A204.1 (cell line): ENCODE results near the gene DBN1.

Source experiments
- FAIRE-seq: peaks from 2 replicates; lab custom pipeline; 2012; peaks lifted over from hg19 to GRCh38; lab: Jason Lieb, UNC

The DBN1 gene

DNA sequence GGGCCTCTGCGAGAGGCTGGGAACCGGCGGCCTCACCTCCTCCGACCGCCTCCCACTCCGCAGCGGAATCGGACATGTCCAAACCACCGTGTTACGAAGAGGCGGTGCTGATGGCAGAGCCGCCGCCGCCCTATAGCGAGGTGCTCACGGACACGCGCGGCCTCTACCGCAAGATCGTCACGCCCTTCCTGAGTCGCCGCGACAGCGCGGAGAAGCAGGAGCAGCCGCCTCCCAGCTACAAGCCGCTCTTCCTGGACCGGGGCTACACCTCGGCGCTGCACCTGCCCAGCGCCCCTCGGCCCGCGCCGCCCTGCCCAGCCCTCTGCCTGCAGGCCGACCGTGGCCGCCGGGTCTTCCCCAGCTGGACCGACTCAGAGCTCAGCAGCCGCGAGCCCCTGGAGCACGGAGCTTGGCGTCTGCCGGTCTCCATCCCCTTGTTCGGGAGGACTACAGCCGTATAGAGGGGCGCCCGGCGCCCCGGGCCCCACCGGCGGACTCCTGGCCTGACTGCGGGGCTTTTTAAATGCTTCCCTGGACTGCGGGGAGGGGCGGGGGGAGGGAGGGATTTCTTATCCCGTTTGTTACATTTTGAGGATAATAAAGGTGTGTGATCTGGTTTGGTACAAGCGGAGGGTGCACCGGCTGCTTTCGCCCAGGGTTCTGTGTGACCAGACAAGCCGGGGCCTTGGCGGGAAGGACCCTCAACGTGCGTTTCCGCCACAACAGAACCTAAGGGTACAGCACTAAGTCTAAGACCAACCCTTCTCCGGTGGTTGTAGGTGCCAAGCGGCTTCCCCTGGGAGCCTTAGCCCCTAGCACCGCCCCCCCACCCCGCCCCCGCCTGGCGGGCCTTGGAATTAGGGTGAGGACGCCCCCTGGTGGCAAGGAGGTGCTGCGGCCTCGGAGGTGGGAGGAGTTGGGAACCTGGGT is 17.5 kb downstream of the DBN1 start:
- no peak for FAIRE-seq

DNA sequence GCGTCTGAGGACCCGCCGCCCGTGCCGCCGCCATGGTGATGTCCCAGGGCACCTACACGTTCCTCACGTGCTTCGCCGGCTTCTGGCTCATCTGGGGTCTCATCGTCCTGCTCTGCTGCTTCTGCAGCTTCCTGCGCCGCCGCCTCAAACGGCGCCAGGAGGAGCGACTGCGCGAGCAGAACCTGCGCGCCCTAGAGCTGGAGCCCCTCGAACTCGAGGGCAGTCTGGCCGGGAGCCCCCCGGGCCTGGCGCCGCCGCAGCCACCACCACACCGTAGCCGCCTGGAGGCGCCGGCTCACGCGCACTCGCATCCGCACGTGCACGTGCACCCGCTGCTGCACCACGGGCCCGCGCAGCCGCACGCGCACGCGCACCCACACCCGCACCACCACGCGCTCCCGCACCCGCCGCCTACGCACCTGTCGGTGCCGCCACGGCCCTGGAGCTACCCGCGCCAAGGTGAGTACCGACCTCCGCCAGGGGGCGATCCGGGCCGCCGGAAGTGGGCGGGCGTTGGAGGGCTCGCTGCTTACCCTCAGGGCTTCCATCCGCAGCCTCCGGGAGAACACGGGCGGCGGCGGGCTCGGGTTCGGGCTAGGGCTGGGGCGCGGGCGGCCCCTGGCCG is 18.3 kb downstream of the DBN1 start:
- FAIRE-seq: no peak

DNA sequence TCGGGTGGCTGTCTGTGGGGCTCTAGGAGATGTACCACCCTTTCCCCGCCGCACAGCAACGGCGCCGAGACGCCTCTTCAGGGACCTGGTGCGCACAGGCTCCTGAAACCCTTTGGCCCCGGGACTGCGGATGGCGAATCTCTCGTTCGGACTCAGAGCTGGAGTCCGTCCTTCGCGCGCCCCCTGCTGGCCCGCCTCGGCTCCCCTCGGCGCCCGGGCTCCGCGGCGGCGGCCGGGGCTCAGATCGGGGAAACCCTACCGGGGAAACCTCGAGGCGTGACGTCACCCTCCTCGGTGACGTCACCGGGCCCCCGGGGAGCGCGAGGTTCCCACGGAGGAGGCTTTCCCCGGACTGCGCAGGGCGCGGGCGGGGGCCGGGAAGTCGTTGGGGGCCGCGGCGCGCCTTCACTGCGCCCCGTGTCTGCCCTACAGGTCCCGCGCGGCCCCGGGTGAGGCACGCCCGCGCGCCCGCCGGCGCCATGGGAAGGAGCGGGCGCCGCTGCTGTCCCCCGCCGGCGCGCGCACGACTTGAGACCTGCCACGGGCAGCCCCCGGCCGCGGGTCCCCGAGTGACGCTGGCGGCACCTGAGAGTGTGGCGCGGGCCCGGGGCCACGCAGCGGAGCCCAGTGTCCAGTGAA is 18.9 kb downstream of the DBN1 start:
- no peak for FAIRE-seq

DNA sequence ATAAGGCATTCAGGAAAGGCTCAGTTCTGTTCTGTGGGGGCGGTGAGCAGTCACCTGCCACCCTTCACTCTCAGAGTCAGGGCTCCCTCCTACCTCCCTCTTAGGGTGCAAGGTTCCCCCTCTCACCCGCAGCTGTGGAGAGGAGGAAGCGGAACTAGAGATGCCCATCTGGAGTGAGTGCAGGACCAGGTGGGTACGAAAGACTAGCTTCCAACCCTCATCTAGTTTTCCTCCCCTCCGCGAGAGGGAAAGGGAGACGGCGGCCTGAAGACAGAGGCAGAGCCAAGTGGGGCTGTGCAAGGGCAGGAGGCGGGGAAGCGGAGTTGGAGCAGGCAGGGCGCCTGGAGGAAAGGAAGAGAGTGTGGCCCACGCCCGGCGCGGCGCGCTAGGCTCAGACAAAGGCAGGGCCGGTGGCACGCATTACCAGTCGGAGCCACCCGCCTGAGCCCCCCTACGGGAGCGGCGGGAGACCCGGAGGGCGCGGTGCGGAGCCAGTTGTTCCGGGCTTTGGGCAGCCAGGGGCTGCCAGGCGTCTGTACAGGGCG is 19.5 kb downstream of the DBN1 start:
- FAIRE-seq: no peak

DNA sequence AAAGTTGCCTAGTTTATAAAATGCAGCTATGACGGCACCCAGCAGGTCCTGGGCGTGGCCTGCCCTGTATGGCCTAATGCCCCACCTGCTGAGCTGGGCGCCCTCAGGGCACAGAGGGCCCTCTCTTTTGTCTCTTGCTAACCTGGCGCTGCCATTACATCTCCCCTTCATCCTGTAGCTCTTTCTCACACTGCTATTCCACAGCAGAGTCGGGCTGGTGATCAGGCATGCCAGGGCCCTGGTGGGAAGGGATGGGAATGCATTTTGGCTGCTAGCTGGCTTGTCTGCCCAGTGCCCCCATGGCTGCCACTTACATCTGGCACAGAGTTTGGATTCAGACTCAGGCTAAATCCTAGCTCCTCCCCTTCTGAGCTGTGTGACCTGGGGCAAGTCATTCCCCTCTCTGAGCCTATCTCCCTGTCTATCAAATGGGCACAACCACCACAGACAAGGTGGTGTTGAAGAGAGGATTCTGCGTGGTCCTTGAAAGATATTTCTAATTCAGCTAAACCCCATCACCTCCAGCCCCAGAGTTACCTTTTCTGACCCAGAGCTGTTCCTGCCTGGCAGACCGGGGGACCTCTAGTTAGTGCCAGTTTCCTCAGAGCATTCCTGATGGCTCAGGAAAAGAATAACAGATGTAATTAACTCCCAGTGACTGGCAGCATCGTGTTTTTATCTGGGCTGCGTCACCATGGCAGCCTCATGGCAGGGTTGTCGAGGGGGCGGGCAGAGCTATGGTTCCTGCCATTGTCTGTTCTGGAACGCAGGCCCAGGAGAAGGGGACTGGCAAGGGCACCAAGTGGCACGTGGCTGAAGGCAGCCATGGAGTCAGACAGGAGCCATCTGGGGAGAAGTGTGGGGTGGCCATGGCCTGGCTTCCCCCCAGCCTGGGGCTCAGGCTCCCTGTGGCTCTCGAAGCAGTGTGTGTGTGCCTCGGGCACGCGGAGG is 20.5 kb downstream of the DBN1 start:
- no peak for FAIRE-seq

DNA sequence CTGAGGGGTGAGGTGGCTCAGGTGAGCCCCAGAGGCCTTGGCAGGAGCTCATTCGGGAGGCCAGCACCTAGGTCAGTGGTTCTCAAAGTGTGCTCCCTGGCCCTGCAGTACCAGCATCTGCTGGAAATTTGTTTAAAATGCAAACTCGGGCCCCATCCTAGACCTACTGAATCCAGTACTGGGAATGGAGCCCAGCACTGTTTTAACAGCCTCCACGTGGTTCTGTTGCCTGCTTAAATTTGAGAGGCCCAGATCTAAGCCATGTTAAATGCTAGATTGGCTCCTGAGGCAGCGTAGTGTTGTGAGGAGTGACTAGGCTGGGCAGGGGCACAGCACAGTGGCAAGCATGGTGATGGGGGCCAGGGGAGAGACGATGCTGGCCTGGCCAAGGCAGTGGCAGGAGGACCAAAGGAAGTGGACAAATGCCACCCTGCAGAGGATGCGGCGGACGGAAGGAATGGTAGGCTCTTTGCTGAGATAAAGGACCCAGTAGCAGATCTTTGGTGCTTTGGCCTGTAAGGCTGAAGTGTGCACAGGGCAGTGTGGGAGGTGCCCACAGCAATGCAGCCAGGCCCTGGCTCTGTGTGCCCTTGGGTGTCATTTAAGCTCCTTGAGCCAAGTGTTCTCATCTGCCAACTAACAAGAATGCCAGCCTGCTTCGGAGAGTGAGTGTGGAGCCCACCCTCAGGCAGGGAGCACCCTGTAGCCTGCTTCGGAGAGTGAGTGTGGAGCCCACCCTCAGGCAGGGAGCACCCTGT is 22.6 kb downstream of the DBN1 start:
- no peak for FAIRE-seq

DNA sequence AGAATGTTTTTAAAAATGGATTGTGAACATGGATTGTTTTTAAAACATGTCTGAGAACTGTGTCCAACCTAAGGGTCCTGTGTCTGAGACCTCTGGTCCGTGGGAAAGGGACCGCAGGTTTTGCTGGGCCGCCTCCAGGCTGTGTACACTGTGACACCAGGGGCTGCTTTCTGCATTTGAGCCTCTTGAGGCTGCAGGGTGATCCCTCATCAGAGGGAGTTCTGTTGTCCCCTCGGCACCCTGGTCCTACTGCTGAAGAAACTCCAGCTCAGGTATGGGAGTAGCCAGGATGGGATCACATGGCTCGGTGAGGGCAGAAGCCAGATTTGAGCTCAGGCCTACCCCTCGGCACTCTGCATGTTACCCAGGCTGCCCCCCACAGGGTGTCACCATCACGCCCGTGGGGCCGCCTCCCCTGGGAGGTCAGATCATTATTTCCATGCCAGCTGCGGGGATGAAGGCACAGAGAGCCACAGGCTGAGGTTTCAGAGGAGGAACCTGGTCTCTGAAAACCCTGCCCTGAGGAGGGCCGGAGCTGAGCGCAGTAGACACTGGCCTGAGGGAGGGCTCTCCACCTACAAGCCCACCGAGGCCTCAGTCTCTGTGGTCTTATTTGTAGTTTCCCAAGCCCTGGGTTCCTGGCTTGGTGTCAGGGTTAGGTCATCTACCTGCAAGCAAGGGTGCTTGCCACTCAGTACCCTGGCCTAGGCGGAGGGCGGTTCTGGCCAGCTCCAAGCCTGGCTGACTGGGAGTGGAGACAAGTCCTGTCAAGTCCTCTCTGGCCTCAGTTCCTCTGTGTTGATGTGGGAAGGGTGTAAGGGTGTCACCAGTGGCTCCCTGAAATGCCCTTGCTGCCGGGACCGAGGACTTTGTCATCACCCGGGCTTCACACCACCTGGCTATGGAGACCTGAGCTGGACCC is 24.0 kb downstream of the DBN1 start:
- no peak for FAIRE-seq

DNA sequence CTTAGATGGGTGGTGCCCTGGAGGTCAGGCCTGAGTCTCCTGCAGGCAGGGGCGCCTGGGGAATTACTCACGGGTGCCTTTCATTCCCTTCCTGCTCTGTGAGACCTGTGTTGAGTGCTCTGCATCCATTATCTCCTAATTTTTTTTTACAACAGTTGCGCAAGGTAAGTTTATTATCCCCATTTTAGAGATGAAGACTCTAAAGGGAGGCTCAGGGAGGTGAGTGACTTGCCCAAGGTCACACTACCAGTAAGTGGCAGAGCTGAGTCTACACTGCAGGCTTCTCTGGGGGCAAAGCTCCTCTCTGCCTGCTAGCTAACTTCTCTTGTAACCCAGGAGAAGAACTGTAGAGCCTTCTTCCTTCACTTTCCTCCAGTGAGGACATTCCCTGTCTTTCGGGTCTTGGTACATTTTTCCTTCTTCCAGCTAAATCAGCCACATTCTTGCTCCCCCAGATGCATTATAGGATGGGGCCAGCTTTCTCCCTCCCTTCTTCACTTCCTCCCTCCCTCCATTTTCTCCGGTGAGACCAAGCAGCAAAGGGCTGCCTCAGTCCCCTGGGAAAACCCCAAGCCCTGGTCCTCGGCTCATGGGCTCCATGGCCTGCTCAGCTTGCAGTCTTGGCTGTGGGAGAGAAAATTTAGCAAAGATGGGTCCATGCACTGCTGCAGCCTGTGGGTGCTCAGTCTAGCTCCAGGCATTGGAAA is 25.0 kb downstream of the DBN1 start:
- no peak for FAIRE-seq

DNA sequence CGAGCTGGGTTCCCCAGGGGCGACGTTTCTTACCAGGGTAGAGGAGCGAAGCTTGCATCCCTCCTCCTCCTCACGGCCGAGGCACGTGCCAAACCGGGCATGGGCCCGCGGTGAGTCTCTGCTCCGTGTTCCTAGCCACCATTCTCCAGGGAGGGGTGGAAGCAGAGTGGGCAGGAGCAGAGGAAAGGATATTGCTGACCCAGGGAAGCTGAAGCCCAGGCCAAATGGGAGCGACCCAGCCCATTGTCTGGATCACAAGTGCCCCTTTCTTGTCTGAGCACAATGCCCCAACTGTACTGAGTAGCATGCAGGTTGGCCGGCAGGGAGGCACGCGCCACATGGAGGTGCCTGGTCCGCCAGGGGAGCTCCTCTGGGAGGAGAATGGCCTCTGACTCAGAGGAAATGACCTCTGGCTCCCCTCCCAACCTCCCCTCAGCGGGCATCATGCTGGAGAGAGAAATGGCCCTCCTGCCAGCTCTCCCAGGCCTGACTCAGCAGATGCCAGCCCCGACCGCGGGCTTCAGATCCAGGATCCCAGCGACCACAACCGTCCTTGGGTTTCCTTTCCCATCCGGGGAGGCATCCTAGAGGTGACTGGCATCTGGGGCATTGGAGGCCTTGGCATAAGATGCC is 25.7 kb downstream of the DBN1 start:
- peak; percentile 39 for FAIRE-seq

DNA sequence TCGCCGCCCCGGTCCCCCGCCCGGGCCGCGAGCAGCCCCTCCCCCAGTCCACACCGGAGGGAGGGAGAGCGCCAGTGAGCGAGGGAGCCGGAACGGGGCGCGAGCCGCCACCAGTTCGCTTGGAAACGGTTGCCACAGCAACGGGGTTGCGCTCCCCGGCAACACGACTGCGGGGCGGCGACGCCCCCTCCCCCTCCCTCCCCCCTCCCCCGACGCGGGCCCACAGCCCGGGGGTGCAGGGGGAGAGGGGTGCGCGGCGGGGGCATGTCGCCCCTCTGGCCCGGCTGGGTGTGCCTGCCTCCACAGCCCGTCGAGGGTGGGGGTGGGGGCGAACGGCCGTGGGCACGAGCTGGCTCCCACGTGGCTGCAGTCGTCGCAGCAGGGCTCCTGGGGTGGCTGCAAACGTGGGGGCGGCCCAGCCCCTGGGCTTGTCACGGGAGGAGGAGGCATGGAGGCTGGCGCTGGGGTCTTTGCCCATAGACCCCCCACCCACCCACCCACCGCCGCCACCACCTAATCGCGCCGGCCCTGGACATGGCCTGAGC is 26.3 kb downstream of the DBN1 start:
- no peak for FAIRE-seq

DNA sequence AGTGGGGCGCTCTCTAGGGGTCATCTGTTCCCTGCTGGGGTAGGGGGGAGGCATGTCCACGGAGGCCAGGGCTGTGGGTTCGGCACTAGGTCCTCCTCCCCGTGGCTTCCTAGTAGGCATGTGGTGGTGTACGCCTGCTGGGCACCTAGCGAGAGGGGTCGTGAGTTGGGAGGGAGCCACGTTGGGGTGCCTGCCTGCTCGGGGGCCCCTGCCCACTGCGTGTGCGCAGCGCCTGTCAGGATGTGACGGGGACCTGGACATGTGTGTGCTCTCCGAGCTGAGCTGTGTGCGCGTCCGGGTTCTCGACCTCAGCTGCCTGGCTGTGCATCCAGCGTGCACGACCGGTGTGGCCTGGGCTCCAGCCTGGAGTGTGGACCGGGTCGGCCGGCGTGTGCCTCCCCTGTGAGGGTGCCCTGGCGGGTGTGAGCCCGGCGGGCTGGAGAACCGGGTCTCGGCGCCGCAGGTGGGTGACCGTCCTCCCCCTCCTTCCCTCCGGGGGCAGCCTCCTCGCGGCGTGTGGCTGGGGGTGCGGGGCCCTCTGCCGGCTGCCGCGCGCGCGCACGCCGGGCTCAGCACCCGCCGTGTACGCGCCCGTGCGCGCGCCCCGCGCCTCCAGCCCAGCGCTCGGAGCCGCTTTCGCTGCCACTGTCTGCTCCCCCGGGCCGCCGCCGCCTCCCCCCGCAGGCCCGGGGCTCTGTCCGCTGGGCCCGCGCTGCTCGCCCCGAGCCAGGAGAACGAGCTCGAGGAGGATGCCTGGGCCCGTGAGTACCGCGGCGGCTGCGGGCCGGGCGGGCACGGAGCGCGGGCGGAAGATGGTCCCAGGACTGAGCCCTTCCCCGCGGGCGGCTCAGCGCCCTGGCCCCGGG is 27.0 kb downstream of the DBN1 start, which contains the start of gene PRR7:
PRR7 (plus strand) TSS at position 615 of the 866 bp plus-strand sequence. CDS start 8,254 bp downstream, outside the sequence.
- FAIRE-seq: no peak

DNA sequence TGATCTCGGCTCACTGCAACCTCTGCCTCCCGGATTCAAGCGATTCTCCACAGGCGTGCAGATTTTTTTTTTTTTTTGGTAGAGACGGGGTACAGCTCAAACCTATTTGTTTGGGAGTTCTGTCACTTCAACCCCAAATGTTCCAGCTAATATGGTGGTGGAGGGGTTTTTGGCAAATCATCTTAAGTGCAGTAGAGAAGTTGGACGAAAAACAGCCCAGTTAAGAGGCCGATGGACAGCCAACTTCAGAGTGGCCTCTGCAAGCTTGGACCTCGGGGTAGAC is 27.6 kb downstream of the DBN1 start:
- no peak for FAIRE-seq

DNA sequence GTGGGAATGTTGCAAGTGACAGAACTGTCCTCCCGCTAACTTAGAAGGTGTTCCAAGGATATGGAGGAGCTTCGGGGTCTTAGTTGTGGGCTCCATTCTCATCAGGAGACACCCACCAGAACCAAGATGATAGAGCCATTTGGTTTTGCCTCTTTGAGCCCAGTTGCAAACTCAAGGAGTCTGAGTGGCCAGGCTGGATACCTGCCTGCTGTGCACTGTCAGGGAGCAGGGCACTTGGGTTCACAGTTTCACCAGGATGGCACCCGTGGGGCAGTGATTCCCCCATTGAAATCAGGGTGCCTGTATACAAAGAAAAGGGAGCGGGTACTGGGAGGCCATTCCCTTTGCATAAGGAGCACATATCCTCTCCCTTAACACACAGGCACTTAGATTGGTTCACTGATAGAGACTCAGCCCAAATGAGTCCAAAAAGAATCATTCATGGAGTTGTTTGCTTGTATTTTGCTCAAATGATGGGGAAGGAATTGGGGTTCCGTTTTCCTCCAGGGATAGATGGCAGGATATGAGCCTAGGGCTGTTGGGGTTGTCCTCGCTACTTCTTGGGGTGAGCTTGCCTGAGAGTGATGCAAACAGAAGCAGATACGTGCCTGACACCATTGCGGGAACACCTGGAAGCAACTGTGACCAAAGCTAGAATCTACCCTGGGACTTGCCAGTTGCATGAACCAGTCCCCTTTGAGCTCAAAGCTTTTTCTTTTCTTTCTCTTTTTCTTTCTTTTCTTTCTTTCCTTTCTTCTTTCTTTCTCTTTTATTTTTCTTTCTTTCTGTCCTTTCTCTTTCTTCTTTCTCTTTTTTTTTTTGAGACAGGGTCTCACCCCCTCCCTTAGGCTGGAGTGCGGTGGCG is 28.1 kb downstream of the DBN1 start:
- no peak for FAIRE-seq

DNA sequence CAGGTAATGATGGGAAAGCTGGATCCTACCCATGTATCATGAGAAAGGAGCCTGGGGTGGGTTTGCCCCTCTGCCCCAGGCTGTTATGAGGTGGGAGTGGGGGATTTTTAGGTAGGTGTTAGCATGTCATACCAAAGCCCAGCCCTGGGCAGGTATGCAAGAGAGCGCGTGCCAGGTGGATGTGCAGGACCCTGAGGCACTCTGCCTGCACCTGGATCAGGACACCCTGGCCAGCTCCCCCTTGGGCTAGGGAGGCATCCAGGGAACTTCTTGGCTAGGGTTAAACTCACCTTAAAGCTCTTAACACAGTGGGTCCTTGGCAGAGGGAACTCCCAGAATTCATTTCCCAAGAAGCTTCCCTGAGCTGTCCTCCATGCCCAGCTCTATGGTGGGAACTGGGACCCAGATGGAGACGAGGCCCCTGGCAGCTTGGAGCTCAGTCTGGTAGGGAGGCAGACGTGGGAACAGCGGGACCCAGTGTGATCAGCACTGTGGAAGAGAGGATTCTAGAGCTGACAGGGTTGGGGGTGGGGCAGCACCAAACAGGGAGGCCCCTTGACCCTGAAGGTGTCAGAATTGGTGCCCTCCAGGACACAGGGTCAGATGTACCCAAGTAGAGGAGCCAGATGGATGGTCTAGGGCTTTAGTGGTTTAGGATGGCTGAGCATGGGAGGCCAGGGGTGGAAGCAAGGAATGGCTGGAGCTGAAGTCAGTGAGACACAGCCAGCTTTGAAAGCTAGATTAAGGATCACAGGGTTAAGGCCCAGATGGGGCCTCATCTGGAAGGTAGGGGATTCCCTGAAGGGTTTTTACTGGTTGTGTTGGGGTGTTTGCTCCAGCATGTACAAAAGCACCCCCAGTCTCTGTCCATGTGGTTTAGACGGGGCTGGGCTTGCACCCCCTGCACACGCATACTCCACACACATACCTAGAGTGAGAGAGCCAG is 29.1 kb downstream of the DBN1 start:
- FAIRE-seq: no peak
